Endothelial cell of umbilical vein (primary cell): ENCODE results near the gene ACBD7. TPM values are rescaled to one million over a fixed set of nuclear protein-coding genes. Genes with fewer than 3 reads are reported as not detected.

Source experiments
- BruUV-seq: library from RNA; stranded (reverse); fragments of 400-500 nt; replicated peaks from 2 replicates; lab custom pipeline; 2021; lab: Mats Ljungman, UMichigan
- CTCF ChIA-PET: fragments of 300-600, 350-600 bp; sonication (Branson Sonifier 250); formaldehyde crosslinking; loops from one replicate; lab custom pipeline; 2021; ENCODE audit warnings: antibody characterized with exemption, inconsistent platforms; lab: Charles Lee
- POLR2A ChIA-PET: fragments of 300-600, 350-600 bp; sonication (Branson Sonifier 250); formaldehyde crosslinking; loops from one replicate; lab custom pipeline; 2021; ENCODE audit warnings: antibody characterized with exemption, inconsistent platforms; lab: Charles Lee
- DNase-seq: peaks from one replicate; pipeline ENCODE4 v3.0.0-alpha.2; 2011; ENCODE audit warnings: low read depth, low spot score
- FAIRE-seq: peaks from 2 replicates; lab custom pipeline; 2011; peaks lifted over from hg19 to GRCh38; lab: Jason Lieb, UNC
- H2AFZ ChIP-seq: 2 replicates; pipeline ENCODE4 v1.6.0; 2012; ENCODE audit warnings: low read depth, low read length, control low read depth, inconsistent platforms
- H3K27ac ChIP-seq: 2 replicates; pipeline ENCODE4 v1.5.1; 2011; ENCODE audit warnings: low read depth, mild to moderate bottlenecking, control low read depth, low read length, moderate library complexity; ENCODE audit not compliant: insufficient read depth
- H3K27me3 ChIP-seq, 2 experiments: 2 replicates each; pipeline versions ENCODE4 v1.6.0 to v1.6.1; 2011; ENCODE audit warnings: low read length in 2 of 2, mixed read lengths in 1 of 2; ENCODE audit not compliant: control insufficient read depth in 2 of 2, insufficient read depth in 2 of 2
- H3K36me3 ChIP-seq, 2 experiments: 2 replicates in 1 of 2; 3 replicates in 1 of 2; pipeline ENCODE4 v1.5.1; 2011; ENCODE audit warnings: low read length in 2 of 2, mild to moderate bottlenecking in 1 of 2, moderate library complexity in 1 of 2; ENCODE audit not compliant: control insufficient read depth in 2 of 2, insufficient read depth in 2 of 2; ENCODE audit errors: extremely low read depth in 1 of 2
- H3K4me1 ChIP-seq: 3 replicates; pipeline ENCODE4 v1.5.1; 2011; ENCODE audit warnings: mild to moderate bottlenecking, low read length; ENCODE audit not compliant: control insufficient read depth, insufficient read depth; ENCODE audit errors: extremely low read depth
- H3K4me2 ChIP-seq: 2 replicates; pipeline ENCODE4 v1.6.1; 2011; ENCODE audit warnings: low read length, control low read depth, mixed read lengths; ENCODE audit not compliant: insufficient read depth
- H3K4me3 ChIP-seq, 3 experiments: fragments of 200-600 bp in 1 of 3; sonication (generic), shearing (Covaris generic) in 1 of 3; replicated peaks in 1 of 3; 2 replicates each; pipeline ENCODE4 v1.5.1; 2011 to 2016; ENCODE audit warnings: control low read depth in 3 of 3, low read length in 3 of 3, mild to moderate bottlenecking in 2 of 3, inconsistent platforms in 1 of 3, low read depth in 1 of 3, moderate library complexity in 1 of 3; ENCODE audit not compliant: insufficient read depth in 1 of 3
- H3K79me2 ChIP-seq: 2 replicates; pipeline ENCODE4 v1.6.0; 2012; ENCODE audit warnings: low read length, inconsistent platforms; ENCODE audit not compliant: control insufficient read depth, insufficient read depth
- H3K9ac ChIP-seq: replicated peaks from 2 replicates; pipeline ENCODE3; 2011; ENCODE audit warnings: low read length, control low read depth; ENCODE audit not compliant: insufficient read depth; ENCODE audit errors: extremely low read depth
- H3K9me1 ChIP-seq: replicated peaks from 3 replicates; pipeline ENCODE4 v1.6.0; 2011; ENCODE audit warnings: mild to moderate bottlenecking, low read length; ENCODE audit not compliant: control insufficient read depth, insufficient read depth; ENCODE audit errors: extremely low read depth
- H3K9me3 ChIP-seq: replicated peaks from 2 replicates; pipeline ENCODE4 v1.5.1; 2012; ENCODE audit warnings: low read length, inconsistent platforms; ENCODE audit not compliant: control insufficient read depth, insufficient read depth
- H4K20me1 ChIP-seq: replicated peaks from 2 replicates; pipeline ENCODE3; 2011; ENCODE audit warnings: mild to moderate bottlenecking, low read length; ENCODE audit not compliant: control insufficient read depth, insufficient read depth; ENCODE audit errors: extremely low read depth
- EZH2 ChIP-seq: IDR thresholded peaks from 2 replicates; pipeline ENCODE4 v1.6.1; 2012; ENCODE audit warnings: borderline replicate concordance, low read depth, mild to moderate bottlenecking, moderate library complexity, low read length, inconsistent platforms; ENCODE audit not compliant: severe bottlenecking
- FOS ChIP-seq: IDR thresholded peaks from 2 replicates; pipeline ENCODE4 v1.6.1; 2011; ENCODE audit warnings: mild to moderate bottlenecking, low read length, moderate library complexity, borderline replicate concordance; ENCODE audit not compliant: insufficient read depth
- GATA2 ChIP-seq: IDR thresholded peaks from 2 replicates; pipeline ENCODE4 v1.7.0; 2011; ENCODE audit warnings: low read depth, mild to moderate bottlenecking, moderate library complexity, mixed read lengths, low read length; ENCODE audit not compliant: insufficient read length, insufficient read depth
- JUN ChIP-seq: IDR thresholded peaks from 2 replicates; pipeline ENCODE4 v1.6.1; 2011; ENCODE audit warnings: borderline replicate concordance, low read depth; ENCODE audit not compliant: insufficient read length, insufficient read depth
- MYC ChIP-seq: IDR thresholded peaks from one replicate; pipeline ENCODE4 v1.6.1; 2011; ENCODE audit warnings: mild to moderate bottlenecking, low read depth, low read length
- POLR2A ChIP-seq: IDR thresholded peaks from 2 replicates; pipeline ENCODE4 v1.6.1; 2012; ENCODE audit warnings: low read depth, mild to moderate bottlenecking, control low read depth, low read length
- POLR2AphosphoS5 ChIP-seq: IDR thresholded peaks from 2 replicates; pipeline ENCODE4 v1.6.1; 2012; ENCODE audit warnings: low read depth, mild to moderate bottlenecking, control low read depth, low read length, moderate library complexity; ENCODE audit not compliant: insufficient read depth
- dilution Hi-C: fragments of 300-500 bp; cut with MboI; formaldehyde crosslinking; loops from one replicate; pipeline ENCODE4 v1.15.0; 2019; ENCODE audit warnings: low sequenced_read_pairs; ENCODE audit not compliant: extremely low pct_ligation_motif_present
- intact Hi-C: fragments of 100-400 bp; cut with micrococcal nuclease; formaldehyde crosslinking; loops from one replicate; pipeline ENCODE4 v1.10.0; 2022
- polyA plus RNA-seq, 4 experiments: library from polyadenylated mRNA; depleted of rRNA in 3 of 4; stranded (reverse) in 3 of 4; unstranded in 1 of 4; fragments of >200 nt; gene quantifications; 2 replicates each; pipeline versions ENCODE4 v1.2.1 to v1.2.3, GENCODE V29; 2011 to 2012; ENCODE audit warnings: missing spikeins in 1 of 4
- total RNA-seq: library from RNA; stranded (reverse); gene quantifications from 2 replicates; pipeline ENCODE4 v1.2.3, GENCODE V29; 2021
- TF ChIP-seq, protein P1 (sequence below), 2 donors: IDR thresholded peaks; 1 replicate in 1 of 2; 2 replicates in 1 of 2; pipeline ENCODE4 v1.5.1; 2011; ENCODE audit warnings: low read length in 2 of 2, mild to moderate bottlenecking in 2 of 2, moderate library complexity in 2 of 2, control low read depth in 1 of 2, inconsistent platforms in 1 of 2, low read depth in 1 of 2; ENCODE audit not compliant: insufficient read depth in 1 of 2; ENCODE audit errors: extremely low read depth in 1 of 2
- TF ChIP-seq, protein P2 (sequence below): IDR thresholded peaks from 2 replicates; pipeline ENCODE4 v1.6.1; 2011; ENCODE audit not compliant: insufficient read depth, insufficient read length

The ACBD7 gene
- total and polyA plus RNA-seq, 2 donors (not counting 3 experiments of a cell fraction or from before 2014, with no cell fraction given), result 1.2 to 2.8 TPM

DNA sequence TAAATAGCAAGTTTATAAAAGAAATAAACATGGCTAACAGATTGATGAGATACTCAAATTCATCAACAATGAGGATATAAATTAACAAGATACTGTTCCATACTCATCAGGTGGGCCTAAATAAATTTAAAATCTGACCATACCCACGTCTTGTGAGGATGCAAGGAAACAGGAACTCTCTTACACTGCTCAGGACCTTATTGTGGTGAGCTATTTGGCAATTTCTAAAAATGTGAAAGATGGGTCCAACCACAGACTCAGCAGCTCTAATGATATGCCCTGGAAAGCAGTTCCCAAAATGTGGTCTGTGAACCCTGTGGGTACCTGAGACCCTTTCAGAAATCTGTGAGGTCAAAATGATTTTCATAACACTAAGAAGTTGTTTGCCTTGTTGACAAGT, 30.0 kb upstream of the ACBD7 start:
- no peak for DNase-seq
- dilution Hi-C loops, result no loop called here
- peaks cover 5% of the 10 kb centered on the region for H4K20me1 ChIP-seq
- peaks cover 11 to 28% of the 10 kb centered on the region in 2 experiments for H3K36me3 ChIP-seq
- intact Hi-C loops, result no loop called here
- H3K9me3 ChIP-seq, result no peaks in the 10 kb centered on the region
- no peak for FAIRE-seq
- peaks cover 30% of the 10 kb centered on the region for H3K79me2 ChIP-seq
- no peaks in the 10 kb centered on the region for H3K27me3 ChIP-seq
- ChIA-PET POLR2A (interaction anchor here (0.7 kb wide), 1 partner anchor 162 kb away, joined by 3 read pairs; no protein-coding TSS in a partner anchor), CTCF (no interaction called here)
- no TSS peak for BruUV-seq
- H2AFZ ChIP-seq, result no peak overlapping the region
- H3K4me1 ChIP-seq, result no peaks in the 10 kb centered on the region
- TF ChIP-seq, protein P1, sequence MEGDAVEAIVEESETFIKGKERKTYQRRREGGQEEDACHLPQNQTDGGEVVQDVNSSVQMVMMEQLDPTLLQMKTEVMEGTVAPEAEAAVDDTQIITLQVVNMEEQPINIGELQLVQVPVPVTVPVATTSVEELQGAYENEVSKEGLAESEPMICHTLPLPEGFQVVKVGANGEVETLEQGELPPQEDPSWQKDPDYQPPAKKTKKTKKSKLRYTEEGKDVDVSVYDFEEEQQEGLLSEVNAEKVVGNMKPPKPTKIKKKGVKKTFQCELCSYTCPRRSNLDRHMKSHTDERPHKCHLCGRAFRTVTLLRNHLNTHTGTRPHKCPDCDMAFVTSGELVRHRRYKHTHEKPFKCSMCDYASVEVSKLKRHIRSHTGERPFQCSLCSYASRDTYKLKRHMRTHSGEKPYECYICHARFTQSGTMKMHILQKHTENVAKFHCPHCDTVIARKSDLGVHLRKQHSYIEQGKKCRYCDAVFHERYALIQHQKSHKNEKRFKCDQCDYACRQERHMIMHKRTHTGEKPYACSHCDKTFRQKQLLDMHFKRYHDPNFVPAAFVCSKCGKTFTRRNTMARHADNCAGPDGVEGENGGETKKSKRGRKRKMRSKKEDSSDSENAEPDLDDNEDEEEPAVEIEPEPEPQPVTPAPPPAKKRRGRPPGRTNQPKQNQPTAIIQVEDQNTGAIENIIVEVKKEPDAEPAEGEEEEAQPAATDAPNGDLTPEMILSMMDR (IDR thresholded peaks at IDR 0.05; ENCODE audit: extremely low read depth in 1 of 2, insufficient read depth in 1 of 2, low read depth in 1 of 2, low read length in 2 of 2), result no peak
- no peak for TF ChIP-seq FOS
- no peak for TF ChIP-seq POLR2AphosphoS5
- TF ChIP-seq, protein P2, sequence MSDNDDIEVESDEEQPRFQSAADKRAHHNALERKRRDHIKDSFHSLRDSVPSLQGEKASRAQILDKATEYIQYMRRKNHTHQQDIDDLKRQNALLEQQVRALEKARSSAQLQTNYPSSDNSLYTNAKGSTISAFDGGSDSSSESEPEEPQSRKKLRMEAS, result no peak
- no peak for TF ChIP-seq POLR2A
- TF ChIP-seq GATA2, result no peak
- no peak for TF ChIP-seq EZH2
- no peak for TF ChIP-seq JUN
- no peak for TF ChIP-seq MYC
- no peak overlapping the region for H3K27ac ChIP-seq
- H3K9me1 ChIP-seq, result no peaks in the 10 kb centered on the region
- H3K9ac ChIP-seq, result no peak overlapping the region
- H3K4me3 ChIP-seq, result no peak overlapping the region
- H3K4me2 ChIP-seq, result no peak overlapping the region
